HCT116 (cell line): ENCODE measurements around the gene NEK3. TPM values are rescaled to one million over a fixed set of nuclear protein-coding genes. Genes with fewer than 3 reads are reported as not detected.

Experiments used
- ATAC-seq: fragments of 200-7000 bp; cut with Tn5 transposase; 2 replicates; pipeline ENCODE4 v1.9.1; 2020; ENCODE audit warnings: mild to moderate bottlenecking, moderate library complexity
- BruUV-seq: library from RNA; stranded (reverse); fragments of 400-500 nt; replicated peaks from 2 replicates; lab custom pipeline; 2021; lab: Mats Ljungman, UMichigan
- CTCF ChIA-PET: fragments of 300-600 bp; sonication (Branson Sonifier 250); formaldehyde crosslinking; loops from one replicate; lab custom pipeline; 2021; ENCODE audit warnings: antibody characterized with exemption; lab: Charles Lee
- POLR2A ChIA-PET: fragments of 300-600, 350-600 bp; sonication (Branson Sonifier 250); formaldehyde crosslinking; loops from one replicate; lab custom pipeline; 2021; ENCODE audit warnings: antibody characterized with exemption; lab: Charles Lee
- RAD21 ChIA-PET, 2 experiments: fragments of 300-600 bp; sonication (Branson Sonifier 250); formaldehyde crosslinking; loops; one replicate each; lab custom pipeline; 2023; ENCODE audit warnings: low total read pairs in 2 of 2; ENCODE audit not compliant: uncharacterized antibody in 2 of 2, unreplicated experiment in 2 of 2, low non-redundant PET in 1 of 2; lab: Charles Lee
- DNase-seq: peaks from one replicate; pipeline ENCODE4 v3.0.0-alpha.2; 2010; ENCODE audit warnings: low read depth, low spot score
- H2AFZ ChIP-seq: fragments of 200-600 bp; shearing (Covaris generic), sonication (generic); 2 replicates; pipeline ENCODE4 v1.6.1; 2017; ENCODE audit warnings: low read depth, mixed run types, mixed read lengths, antibody characterized with exemption, low read length; ENCODE audit not compliant: poor library complexity, severe bottlenecking
- H3K27ac ChIP-seq: 2 replicates; pipeline ENCODE4 v1.5.1; 2012; ENCODE audit warnings: low read depth, low read length
- H3K27me3 ChIP-seq: fragments of 200-600 bp; sonication (generic); 2 replicates; pipeline ENCODE4 v1.6.1; 2016; ENCODE audit warnings: mixed run types, low read length, mixed read lengths; ENCODE audit not compliant: insufficient read depth
- H3K36me3 ChIP-seq, 2 experiments: fragments of 200-500 bp in 1 of 2; fragments of 200-600 bp in 1 of 2; sonication (Bioruptor generic) in 1 of 2; sonication (generic) in 1 of 2; 2 replicates each; pipeline versions ENCODE4 v1.5.1 to v1.6.1; 2014 to 2016; ENCODE audit warnings: low read length in 2 of 2, inconsistent platforms in 1 of 2, mixed read lengths in 1 of 2, mixed run types in 1 of 2; ENCODE audit not compliant: insufficient read depth in 2 of 2, control insufficient read depth in 1 of 2
- H3K4me1 ChIP-seq, 2 experiments: fragments of 200-600 bp in 1 of 2; sonication (generic) in 1 of 2; 2 replicates each; pipeline versions ENCODE4 v1.5.1 to v1.6.1; 2012 to 2017; ENCODE audit warnings: low read length in 2 of 2, inconsistent platforms in 1 of 2, mild to moderate bottlenecking in 1 of 2, mixed read lengths in 1 of 2, mixed run types in 1 of 2, moderate library complexity in 1 of 2; ENCODE audit not compliant: insufficient read depth in 2 of 2, control insufficient read depth in 1 of 2
- H3K4me2 ChIP-seq: fragments of 200-600 bp; sonication (generic); 2 replicates; pipeline ENCODE4 v1.6.1; 2017; ENCODE audit warnings: mixed run types, low read length, mixed read lengths
- H3K4me3 ChIP-seq, 2 experiments: fragments of 200-600 bp in 1 of 2; sonication (generic) in 1 of 2; replicated peaks in 1 of 2; 2 replicates each; pipeline ENCODE4 v1.5.1; 2011 to 2016; ENCODE audit warnings: low read length in 2 of 2, control low read depth in 1 of 2, low read depth in 1 of 2, mild to moderate bottlenecking in 1 of 2, mixed read lengths in 1 of 2, mixed run types in 1 of 2
- H3K79me2 ChIP-seq: fragments of 200-600 bp; sonication (generic); 2 replicates; pipeline ENCODE4 v1.6.1; 2017; ENCODE audit warnings: mild to moderate bottlenecking, mixed run types, low read length, moderate library complexity, mixed read lengths; ENCODE audit not compliant: insufficient read depth
- H3K9ac ChIP-seq: fragments of 200-600 bp; sonication (generic); 2 replicates; pipeline ENCODE4 v1.6.1; 2016; ENCODE audit warnings: low read length, mixed read lengths
- H3K9me2 ChIP-seq: fragments of 200-600 bp; sonication (generic), shearing (Covaris generic); 2 replicates; pipeline ENCODE4 v1.6.1; 2017; ENCODE audit warnings: mixed run types, mild to moderate bottlenecking, moderate library complexity; ENCODE audit not compliant: insufficient read depth
- H3K9me3 ChIP-seq, 2 experiments: fragments of 200-500 bp in 1 of 2; fragments of 200-600 bp in 1 of 2; sonication (Bioruptor generic) in 1 of 2; sonication (generic) in 1 of 2; 2 replicates each; pipeline ENCODE4 v1.6.1; 2014 to 2017; ENCODE audit warnings: low read length in 2 of 2, mixed read lengths in 2 of 2, inconsistent platforms in 1 of 2, low read depth in 1 of 2, mild to moderate bottlenecking in 1 of 2, mixed run types in 1 of 2, moderate library complexity in 1 of 2; ENCODE audit not compliant: control insufficient read depth in 1 of 2, insufficient read depth in 1 of 2
- H4K20me1 ChIP-seq: fragments of 200-600 bp; sonication (generic), shearing (Covaris generic); 2 replicates; pipeline ENCODE4 v1.6.1; 2017; ENCODE audit warnings: mixed run types, mild to moderate bottlenecking, moderate library complexity; ENCODE audit not compliant: insufficient read depth
- CEBPB ChIP-seq: IDR thresholded peaks from 2 replicates; pipeline ENCODE4 v1.6.1; 2012; ENCODE audit warnings: low read depth
- ELF1 ChIP-seq: IDR thresholded peaks from 2 replicates; pipeline ENCODE4 v1.6.1; 2012; ENCODE audit warnings: low read depth, borderline replicate concordance
- EZH2 ChIP-seq: fragments of 200-600 bp; sonication (generic); IDR thresholded peaks from 2 replicates; pipeline ENCODE4 v1.6.1; 2017; ENCODE audit warnings: antibody characterized with exemption, mixed run types
- FOSL1 ChIP-seq: IDR thresholded peaks from 2 replicates; pipeline ENCODE4 v1.6.1; 2012; ENCODE audit warnings: low read depth
- JUND ChIP-seq: IDR thresholded peaks from 2 replicates; pipeline ENCODE4 v1.6.1; 2012
- POLR2A ChIP-seq: IDR thresholded peaks from 2 replicates; pipeline ENCODE4 v1.7.0; 2011; ENCODE audit warnings: borderline replicate concordance; ENCODE audit not compliant: insufficient read depth, insufficient read length; ENCODE audit errors: extremely low read depth
- RAD21 ChIP-seq: IDR thresholded peaks from 2 replicates; pipeline ENCODE4 v1.6.1; 2012; ENCODE audit warnings: low read depth, mild to moderate bottlenecking
- SP1 ChIP-seq: IDR thresholded peaks from 2 replicates; pipeline ENCODE4 v1.6.1; 2012; ENCODE audit warnings: low read depth
- ZFX ChIP-seq: fragments of 450-650 bp; IDR thresholded peaks from 2 replicates; pipeline ENCODE4 v1.6.1; 2017
- ZNF274 ChIP-seq: fragments of 200-500 bp; sonication (Bioruptor generic); IDR thresholded peaks from 2 replicates; pipeline ENCODE4 v1.6.1; 2014; ENCODE audit warnings: mild to moderate bottlenecking, low read depth, low read length, inconsistent platforms
- intact Hi-C: fragments of 100-400 bp; cut with micrococcal nuclease; formaldehyde crosslinking; loops from 2 replicates; pipeline ENCODE4 v1.10.0; 2022
- total RNA-seq: library from RNA; stranded (reverse); gene quantifications from one replicate; pipeline ENCODE4 v1.2.1, GENCODE V29; 2021; ENCODE audit not compliant: unreplicated experiment
- TF ChIP-seq, protein P1 (sequence below): IDR thresholded peaks from 2 replicates; pipeline ENCODE4 v1.6.1; 2012
- TF ChIP-seq, protein P2 (sequence below): IDR thresholded peaks from 2 replicates; pipeline ENCODE4 v1.6.1; 2012; ENCODE audit warnings: low read depth
- TF ChIP-seq, protein P3 (sequence below), 3 experiments: fragments of 200-600 bp in 1 of 3; sonication (generic) in 1 of 3; IDR thresholded peaks in 2 of 3; conservative IDR thresholded peaks in 1 of 3; 2 replicates each; pipeline ENCODE4 v1.5.1; 2012 to 2017; ENCODE audit warnings: low read depth in 2 of 3, low read length in 2 of 3, antibody characterized with exemption in 1 of 3, borderline replicate concordance in 1 of 3, control low read depth in 1 of 3, mild to moderate bottlenecking in 1 of 3, mixed read lengths in 1 of 3, mixed run types in 1 of 3, moderate library complexity in 1 of 3; ENCODE audit not compliant: insufficient read depth in 1 of 3

Gene NEK3
- total RNA-seq, 1 experiment from 2014 or later = 15.7 TPM

DNA sequence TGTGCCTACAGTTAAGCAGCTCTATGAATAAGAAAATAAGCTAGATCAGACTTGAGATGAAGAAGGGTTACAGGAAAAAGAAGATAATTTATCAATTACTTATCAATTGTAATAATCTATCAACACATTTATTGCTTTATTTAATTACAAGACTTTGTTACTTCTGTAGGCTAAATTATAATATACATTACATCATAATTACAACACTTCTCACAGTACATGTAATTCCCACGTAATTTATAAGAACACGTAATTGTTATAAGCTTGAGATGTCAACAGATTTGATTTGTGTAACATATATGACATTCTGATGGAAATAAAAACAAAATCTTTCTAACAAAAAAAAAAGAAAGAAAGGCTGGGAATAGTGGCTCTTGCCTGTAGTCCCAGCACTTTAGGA is 67.3 kb downstream of the NEK3 start:
- RAD21 ChIA-PET = no interaction called here
- H2AFZ ChIP-seq = no peak overlapping the region
- H3K9me3 ChIP-seq = no peaks in the 10 kb centered on the region
- H3K4me1 ChIP-seq = no peaks in the 10 kb centered on the region
- intact Hi-C loops = no loop called here
- no peak for DNase-seq
- no peaks in the 10 kb centered on the region for H4K20me1 ChIP-seq
- no peak for TF ChIP-seq JUND
- no peak for TF ChIP-seq ELF1
- TF ChIP-seq ZFX = no peak
- TF ChIP-seq POLR2A = no peak
- TF ChIP-seq, protein P1, sequence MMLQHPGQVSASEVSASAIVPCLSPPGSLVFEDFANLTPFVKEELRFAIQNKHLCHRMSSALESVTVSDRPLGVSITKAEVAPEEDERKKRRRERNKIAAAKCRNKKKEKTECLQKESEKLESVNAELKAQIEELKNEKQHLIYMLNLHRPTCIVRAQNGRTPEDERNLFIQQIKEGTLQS = no peak
- TF ChIP-seq EZH2 = no peak
- TF ChIP-seq SP1 = no peak
- TF ChIP-seq FOSL1 = no peak
- TF ChIP-seq RAD21 = no peak
- TF ChIP-seq ZNF274 = no peak
- TF ChIP-seq, protein P2, sequence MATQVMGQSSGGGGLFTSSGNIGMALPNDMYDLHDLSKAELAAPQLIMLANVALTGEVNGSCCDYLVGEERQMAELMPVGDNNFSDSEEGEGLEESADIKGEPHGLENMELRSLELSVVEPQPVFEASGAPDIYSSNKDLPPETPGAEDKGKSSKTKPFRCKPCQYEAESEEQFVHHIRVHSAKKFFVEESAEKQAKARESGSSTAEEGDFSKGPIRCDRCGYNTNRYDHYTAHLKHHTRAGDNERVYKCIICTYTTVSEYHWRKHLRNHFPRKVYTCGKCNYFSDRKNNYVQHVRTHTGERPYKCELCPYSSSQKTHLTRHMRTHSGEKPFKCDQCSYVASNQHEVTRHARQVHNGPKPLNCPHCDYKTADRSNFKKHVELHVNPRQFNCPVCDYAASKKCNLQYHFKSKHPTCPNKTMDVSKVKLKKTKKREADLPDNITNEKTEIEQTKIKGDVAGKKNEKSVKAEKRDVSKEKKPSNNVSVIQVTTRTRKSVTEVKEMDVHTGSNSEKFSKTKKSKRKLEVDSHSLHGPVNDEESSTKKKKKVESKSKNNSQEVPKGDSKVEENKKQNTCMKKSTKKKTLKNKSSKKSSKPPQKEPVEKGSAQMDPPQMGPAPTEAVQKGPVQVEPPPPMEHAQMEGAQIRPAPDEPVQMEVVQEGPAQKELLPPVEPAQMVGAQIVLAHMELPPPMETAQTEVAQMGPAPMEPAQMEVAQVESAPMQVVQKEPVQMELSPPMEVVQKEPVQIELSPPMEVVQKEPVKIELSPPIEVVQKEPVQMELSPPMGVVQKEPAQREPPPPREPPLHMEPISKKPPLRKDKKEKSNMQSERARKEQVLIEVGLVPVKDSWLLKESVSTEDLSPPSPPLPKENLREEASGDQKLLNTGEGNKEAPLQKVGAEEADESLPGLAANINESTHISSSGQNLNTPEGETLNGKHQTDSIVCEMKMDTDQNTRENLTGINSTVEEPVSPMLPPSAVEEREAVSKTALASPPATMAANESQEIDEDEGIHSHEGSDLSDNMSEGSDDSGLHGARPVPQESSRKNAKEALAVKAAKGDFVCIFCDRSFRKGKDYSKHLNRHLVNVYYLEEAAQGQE = no peak
- TF ChIP-seq, protein P3, sequence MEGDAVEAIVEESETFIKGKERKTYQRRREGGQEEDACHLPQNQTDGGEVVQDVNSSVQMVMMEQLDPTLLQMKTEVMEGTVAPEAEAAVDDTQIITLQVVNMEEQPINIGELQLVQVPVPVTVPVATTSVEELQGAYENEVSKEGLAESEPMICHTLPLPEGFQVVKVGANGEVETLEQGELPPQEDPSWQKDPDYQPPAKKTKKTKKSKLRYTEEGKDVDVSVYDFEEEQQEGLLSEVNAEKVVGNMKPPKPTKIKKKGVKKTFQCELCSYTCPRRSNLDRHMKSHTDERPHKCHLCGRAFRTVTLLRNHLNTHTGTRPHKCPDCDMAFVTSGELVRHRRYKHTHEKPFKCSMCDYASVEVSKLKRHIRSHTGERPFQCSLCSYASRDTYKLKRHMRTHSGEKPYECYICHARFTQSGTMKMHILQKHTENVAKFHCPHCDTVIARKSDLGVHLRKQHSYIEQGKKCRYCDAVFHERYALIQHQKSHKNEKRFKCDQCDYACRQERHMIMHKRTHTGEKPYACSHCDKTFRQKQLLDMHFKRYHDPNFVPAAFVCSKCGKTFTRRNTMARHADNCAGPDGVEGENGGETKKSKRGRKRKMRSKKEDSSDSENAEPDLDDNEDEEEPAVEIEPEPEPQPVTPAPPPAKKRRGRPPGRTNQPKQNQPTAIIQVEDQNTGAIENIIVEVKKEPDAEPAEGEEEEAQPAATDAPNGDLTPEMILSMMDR (IDR thresholded peaks at IDR 0.05 in 2 of 3, conservative IDR thresholded peaks at IDR 0.05 in 1 of 3; ENCODE audit: borderline replicate concordance in 1 of 3, insufficient read depth in 1 of 3, low read depth in 2 of 3, low read length in 2 of 3) = no peak
- no peak for TF ChIP-seq CEBPB
- TF ChIP-seq, all 23 proteins: peak for 0
- Histone ChIP-seq H3K36me3 (no peaks in the 10 kb centered on the region), H3K9ac (no peak overlapping the region), H3K27me3 (no peaks in the 10 kb centered on the region), H3K79me2 (no peaks in the 10 kb centered on the region), H3K27ac (no peak overlapping the region), H3K4me2 (no peak overlapping the region), H3K4me3 (no peak overlapping the region), H3K9me2 (no peaks in the 10 kb centered on the region)
- ATAC-seq = no peak
- ChIA-PET CTCF (no interaction called here), POLR2A (no interaction called here)
- no TSS peak for BruUV-seq
